OCI-LY7 (cell line): ENCODE data around the gene NCOA3.

Experiments used
- CTCF ChIP-seq: fragments of 200-600 bp; sonication (generic); conservative IDR thresholded peaks from 2 replicates; pipeline ENCODE4 v1.5.1; 2014; ENCODE audit warnings: mild to moderate bottlenecking, antibody characterized with exemption, low read length, moderate library complexity, mixed read lengths
- EZH2phosphoT487 ChIP-seq: fragments of 200-600 bp; sonication (generic); IDR thresholded peaks from 2 replicates; pipeline ENCODE4 v1.6.1; 2018; ENCODE audit warnings: low read depth, borderline replicate concordance, mild to moderate bottlenecking, mixed run types, antibody characterized with exemption, low read length, moderate library complexity, mixed read lengths

GRCh38 chr20:47459344-47460073, 42.2 kb upstream of the NCOA3 start:
- TF ChIP-seq CTCF (no peak), EZH2phosphoT487 (no peak)
